Thoracic aorta (tissue), 2 donors: ENCODE results near the gene ADTRP. TPM values are rescaled to one million over a fixed set of nuclear protein-coding genes. Genes with fewer than 3 reads are reported as not detected.

Experiments
- ATAC-seq: fragments of 150-250 bp; one replicate; pipeline ENCODE4 v1.8.0; 2017; ENCODE audit warnings: low read depth; ENCODE audit not compliant: insufficient number of reproducible peaks, low FRiP score
- DNase-seq: peaks from one replicate; pipeline ENCODE4 v3.0.0-alpha.2; 2020; ENCODE audit warnings: low spot score
- H3K27ac ChIP-seq, 2 donors: fragments of 200-600 bp; sonication (generic); 1 replicate in 1 of 2; 2 replicates in 1 of 2; pipeline ENCODE4 v1.5.1; 2016; ENCODE audit warnings: mild to moderate bottlenecking in 2 of 2, moderate library complexity in 2 of 2
- H3K27me3 ChIP-seq: fragments of 200-600 bp; sonication (generic); replicated peaks from 2 replicates; pipeline ENCODE4 v1.6.0; 2016; ENCODE audit warnings: mild to moderate bottlenecking; ENCODE audit not compliant: insufficient read depth
- H3K36me3 ChIP-seq: fragments of 200-600 bp; sonication (generic); one replicate; pipeline ENCODE4 v1.5.1; 2016
- H3K4me1 ChIP-seq, 2 donors: fragments of 200-600 bp; sonication (generic); 1 replicate in 1 of 2; 2 replicates in 1 of 2; pipeline versions ENCODE4 v1.5.1 to v1.6.0; 2016; ENCODE audit warnings: low read depth in 2 of 2, mild to moderate bottlenecking in 1 of 2; ENCODE audit not compliant: control insufficient read depth in 1 of 2
- H3K4me3 ChIP-seq: fragments of 200-600 bp; sonication (generic); 2 replicates; pipeline ENCODE4 v1.5.1; 2016; ENCODE audit warnings: mild to moderate bottlenecking
- H3K9me3 ChIP-seq: fragments of 200-600 bp; sonication (generic); 2 replicates; pipeline ENCODE4 v1.5.1; 2016
- CTCF ChIP-seq: fragments of 200-600 bp; sonication (generic); IDR thresholded peaks from one replicate; pipeline ENCODE4 v1.5.1; 2019; ENCODE audit warnings: antibody characterized with exemption
- total RNA-seq, 2 donors: library from RNA; depleted of rRNA; stranded (reverse); fragments of >200 nt; gene quantifications; one replicate each; pipeline versions ENCODE4 v1.1.0 to v1.2.3, GENCODE V29; 2016

The ADTRP gene
- total RNA-seq, 2 donors from 2014 or later: not detected

- H3K27ac ChIP-seq: peak overlapping the region; percentile 84 to 87
Measured at GRCh38 chr6:11763460-11764249, 14.9 kb downstream of the ADTRP start.

GRCh38 chr6:11762794-11763459 is 15.7 kb downstream of the ADTRP start:
- Histone ChIP-seq H3K4me3 (no peak overlapping the region), H3K27me3 (no peaks in the 10 kb centered on the region), H3K4me1 (peaks cover 33 to 61% of the 10 kb centered on the region in 2 donors), H3K27ac (peak overlapping the region; percentile 84 to 87), H3K36me3 (no peaks in the 10 kb centered on the region), H3K9me3 (no peaks in the 10 kb centered on the region)
- no peak for DNase-seq
- no peak for TF ChIP-seq CTCF
- ATAC-seq: no peak

More at GRCh38 chr6:11763460-11764249, 14.9 kb downstream of the ADTRP start:
- DNase-seq (no peak), ATAC-seq (no peak)
- no peaks in the 10 kb centered on the region for H3K9me3 ChIP-seq
- H3K4me3 ChIP-seq: no peak overlapping the region
- peaks cover 33 to 67% of the 10 kb centered on the region in 2 donors for H3K4me1 ChIP-seq
- H3K27me3 ChIP-seq: no peaks in the 10 kb centered on the region
- H3K36me3 ChIP-seq: no peaks in the 10 kb centered on the region
- TF ChIP-seq CTCF: no peak

- ATAC-seq (no peak), DNase-seq (no peak)
- Histone ChIP-seq H3K9me3 (no peaks in the 10 kb centered on the region), H3K27me3 (no peaks in the 10 kb centered on the region), H3K4me3 (no peak overlapping the region), H3K27ac (peak overlapping the region; percentile 84 to 87), H3K36me3 (no peaks in the 10 kb centered on the region), H3K4me1 (peaks cover 26 to 52% of the 10 kb centered on the region in 2 donors)
- TF ChIP-seq CTCF: no peak
Measured at GRCh38 chr6:11761744-11762620, 16.6 kb downstream of the ADTRP start.

- peaks cover 17 to 34% of the 10 kb centered on the region in 2 donors for H3K4me1 ChIP-seq
- no peak overlapping the region for H3K4me3 ChIP-seq
- DNase-seq (no peak), ATAC-seq (no peak)
- no peaks in the 10 kb centered on the region for H3K27me3 ChIP-seq
- H3K9me3 ChIP-seq: no peaks in the 10 kb centered on the region
- no peak for TF ChIP-seq CTCF
- peak overlapping the region in 1 of 2 donors; percentile 87 for H3K27ac ChIP-seq
- no peaks in the 10 kb centered on the region for H3K36me3 ChIP-seq
Measured at GRCh38 chr6:11760015-11760473, 18.6 kb downstream of the ADTRP start.
